ENCODE measurements around the gene SSR4. TPM values are rescaled to one million over a fixed set of nuclear protein-coding genes. Genes with fewer than 3 reads are reported as not detected.

SSR4 gene
- total and polyA plus RNA-seq, 7 experiments from 2014 or later: 156 to 496 (median 176) TPM

DNA sequence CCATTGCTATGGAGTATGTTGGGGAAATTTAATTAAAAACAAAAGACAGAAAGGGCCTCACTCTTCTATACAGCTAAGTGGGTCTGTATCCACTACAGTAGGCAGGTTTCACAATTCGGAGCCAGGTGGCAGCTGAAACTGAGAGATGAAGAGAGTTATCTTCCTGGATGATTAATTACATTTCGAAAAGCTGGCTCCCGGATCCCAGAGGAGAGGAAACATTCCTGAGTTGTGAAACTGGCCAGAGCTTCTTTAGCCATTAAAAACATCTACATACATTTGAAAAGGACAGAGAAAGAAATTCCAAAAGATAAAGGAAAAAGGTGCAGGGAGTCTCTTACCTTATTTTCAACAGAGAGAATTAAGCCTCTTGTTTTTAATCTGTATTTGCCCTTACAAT, 51.4 kb downstream of the SSR4 start:
- ATAC-seq (no peak), DNase-seq (no peak)
- H3K27me3 Mint-ChIP-seq: peaks cover 0 to 34% (median 7%) of the 10 kb centered on the region in 5 donors
- Histone ChIP-seq H3K27ac (ENCODE audit: low read depth, low read length) (no peak overlapping the region), H3K36me3 (ENCODE audit: control insufficient read depth in 2 of 3, insufficient read depth in 3 of 3, low read length in 3 of 3) (no peaks in the 10 kb centered on the region), H3K4me1 (ENCODE audit: control insufficient read depth in 2 of 2, insufficient read depth in 2 of 2, low read length in 2 of 2) (no peaks in the 10 kb centered on the region), H3K27me3 (ENCODE audit: control insufficient read depth in 2 of 2, insufficient read depth in 2 of 2, low read length in 2 of 2) (no peaks in the 10 kb centered on the region), H3K9me3 (ENCODE audit: control insufficient read depth in 2 of 3, low read length in 3 of 3) (no peaks in the 10 kb centered on the region), H3K4me3 (ENCODE audit: low read length) (no peak overlapping the region)
- H3K4me1 Mint-ChIP-seq: no peaks in the 10 kb centered on the region
- no peak overlapping the region for H3K27ac Mint-ChIP-seq
- peaks cover 0 to 2% (median 0%) of the 10 kb centered on the region in 11 donors for H3K9me3 Mint-ChIP-seq
- ChIA-PET CTCF (no interaction called here), POLR2A (no interaction called here)
- intact Hi-C loops (cut with micrococcal nuclease): no loop called here
- no peak overlapping the region for H3K4me3 Mint-ChIP-seq
- H3K36me3 Mint-ChIP-seq: no peaks in the 10 kb centered on the region

Other genes starting within 250 kb of the SSR4 start
- 10 to 100 TPM; 13.7 to 27.6 (median 21.0) TPM for gene CCNQ, start 195.5 kb upstream of the SSR4 start, total RNA-seq
- 10 to 100 TPM; 33.9 to 42.0 TPM for gene CCNQ, start 195.5 kb upstream of the SSR4 start, polyA plus RNA-seq
- not detected for gene DUSP9, start 147.5 kb upstream of the SSR4 start, total RNA-seq
- not detected for gene DUSP9, start 147.5 kb upstream of the SSR4 start, polyA plus RNA-seq
- gene PNCK, start 120.9 kb upstream of the SSR4 start, total RNA-seq: 1 to 10 TPM in 1 of 5 experiments, under 1 TPM in 2, not detected in 2; 0.35 to 1.1 (median 0.58) TPM
- gene PNCK, start 120.9 kb upstream of the SSR4 start, polyA plus RNA-seq: not detected
- 1 to 10 TPM in 2 of 5 experiments, under 1 TPM in 3; 0.14 to 2.6 (median 0.84) TPM for gene SLC6A8, start 106.7 kb upstream of the SSR4 start, total RNA-seq
- under 1 TPM in 1 of 2 donors, not detected in 1; 0.10 TPM for gene SLC6A8, start 106.7 kb upstream of the SSR4 start, polyA plus RNA-seq
- gene BCAP31, start 70.3 kb upstream of the SSR4 start, total RNA-seq: 100 to 1,000 TPM in 4 of 5 experiments, 10 to 100 TPM in 1; 80.2 to 153 (median 117) TPM
- gene BCAP31, start 70.3 kb upstream of the SSR4 start, polyA plus RNA-seq: 100 to 1,000 TPM; 297 to 329 TPM
- gene ABCD1, start 69.8 kb upstream of the SSR4 start, total RNA-seq: 10 to 100 TPM in 3 of 5 experiments, 1 to 10 TPM in 2; 6.6 to 17.6 (median 10.2) TPM
- gene ABCD1, start 69.8 kb upstream of the SSR4 start, polyA plus RNA-seq: 1 to 10 TPM; 2.1 to 3.7 TPM
- gene PLXNB3, start 30.4 kb upstream of the SSR4 start, total RNA-seq: 1 to 10 TPM in 1 of 5 experiments, under 1 TPM in 2, not detected in 2; 0.45 to 1.6 (median 0.68) TPM
- not detected for gene PLXNB3, start 30.4 kb upstream of the SSR4 start, polyA plus RNA-seq
- not detected for gene SRPK3, start 13.6 kb upstream of the SSR4 start, total RNA-seq
- gene SRPK3, start 13.6 kb upstream of the SSR4 start, polyA plus RNA-seq: not detected
- gene IDH3G, start 293 bp upstream of the SSR4 start, total RNA-seq: 10 to 100 TPM; 44.1 to 73.1 (median 57.0) TPM
- gene IDH3G, start 293 bp upstream of the SSR4 start, polyA plus RNA-seq: 100 to 1,000 TPM in 1 of 2 donors, 10 to 100 TPM in 1; 89.2 to 125 TPM
- gene PDZD4, start 35.9 kb downstream of the SSR4 start, total RNA-seq: 10 to 100 TPM in 2 of 5 experiments, under 1 TPM in 3; 0.32 to 29.0 (median 0.51) TPM
- under 1 TPM; 0.07 to 0.53 TPM for gene PDZD4, start 35.9 kb downstream of the SSR4 start, polyA plus RNA-seq
- gene L1CAM, start 91.5 kb downstream of the SSR4 start, total RNA-seq: 1 to 10 TPM in 3 of 5 experiments, under 1 TPM in 1, not detected in 1; 0.81 to 9.2 (median 1.3) TPM
- under 1 TPM in 1 of 2 donors, not detected in 1; 0.16 TPM for gene L1CAM, start 91.5 kb downstream of the SSR4 start, polyA plus RNA-seq
- gene AVPR2, start 110.0 kb downstream of the SSR4 start, total RNA-seq: under 1 TPM in 1 of 5 experiments, not detected in 4; 0.29 TPM
- gene AVPR2, start 110.0 kb downstream of the SSR4 start, polyA plus RNA-seq: not detected
- 100 to 1,000 TPM; 310 to 439 (median 377) TPM for gene ARHGAP4, start 131.6 kb downstream of the SSR4 start, total RNA-seq
- 100 to 1,000 TPM in 1 of 2 donors, 10 to 100 TPM in 1; 82.5 to 147 TPM for gene ARHGAP4, start 131.6 kb downstream of the SSR4 start, polyA plus RNA-seq
- 10 to 100 TPM; 45.2 to 79.7 (median 75.6) TPM for gene NAA10, start 140.4 kb downstream of the SSR4 start, total RNA-seq
- 10 to 100 TPM; 37.6 to 47.2 TPM for gene NAA10, start 140.4 kb downstream of the SSR4 start, polyA plus RNA-seq
- 10 to 100 TPM; 14.8 to 32.7 (median 27.7) TPM for gene RENBP, start 150.0 kb downstream of the SSR4 start, total RNA-seq
- 1 to 10 TPM in 1 of 2 donors, under 1 TPM in 1; 0.47 to 1.3 TPM for gene RENBP, start 150.0 kb downstream of the SSR4 start, polyA plus RNA-seq
- gene HCFC1, start 177.2 kb downstream of the SSR4 start, total RNA-seq: 100 to 1,000 TPM in 1 of 5 experiments, 10 to 100 TPM in 4; 52.3 to 106 (median 67.2) TPM
- 10 to 100 TPM in 1 of 2 donors, 1 to 10 TPM in 1; 6.6 to 15.0 TPM for gene HCFC1, start 177.2 kb downstream of the SSR4 start, polyA plus RNA-seq
- gene TMEM187, start 178.1 kb downstream of the SSR4 start, total RNA-seq: 10 to 100 TPM in 2 of 5 experiments, 1 to 10 TPM in 3; 1.4 to 13.4 (median 7.1) TPM
- gene TMEM187, start 178.1 kb downstream of the SSR4 start, polyA plus RNA-seq: 10 to 100 TPM in 1 of 2 donors, 1 to 10 TPM in 1; 10.0 to 22.7 TPM
- gene IRAK1, start 225.2 kb downstream of the SSR4 start, total RNA-seq: 100 to 1,000 TPM in 2 of 5 experiments, 10 to 100 TPM in 3; 50.6 to 120 (median 61.6) TPM
- gene IRAK1, start 225.2 kb downstream of the SSR4 start, polyA plus RNA-seq: 10 to 100 TPM; 20.0 to 47.2 TPM

Measured in naive thymus-derived CD4-positive, alpha-beta T cell (primary cell).